GM13977 (cell line): ENCODE results near the gene TAF13.
"Not testable (repeated sequence)": the region's sequence is repeated elsewhere in the genome, so short reads cannot be mapped to it uniquely, and the experiment has no call there.

Source experiments
- DNase-seq: peaks from one replicate; pipeline ENCODE4 v3.0.0; 2012; ENCODE audit warnings: low spot score
- in situ Hi-C: fragments of 300-500 bp; cut with MboI; formaldehyde crosslinking; loops from one replicate; pipeline ENCODE4 v1.12.0; 2022; ENCODE audit warnings: low sequenced_read_pairs, low pct_unique_long_range_greater_than_20kb, mixed read lengths, inconsistent platforms; ENCODE audit not compliant: unreplicated experiment
- TF ChIP-seq, protein P1 (sequence below): IDR thresholded peaks from 2 replicates; pipeline ENCODE4 v1.5.1; 2012; ENCODE audit warnings: mild to moderate bottlenecking, control low read depth; ENCODE audit not compliant: insufficient read depth; ENCODE audit errors: extremely low read depth, missing control alignments

TAF13 gene

DNA sequence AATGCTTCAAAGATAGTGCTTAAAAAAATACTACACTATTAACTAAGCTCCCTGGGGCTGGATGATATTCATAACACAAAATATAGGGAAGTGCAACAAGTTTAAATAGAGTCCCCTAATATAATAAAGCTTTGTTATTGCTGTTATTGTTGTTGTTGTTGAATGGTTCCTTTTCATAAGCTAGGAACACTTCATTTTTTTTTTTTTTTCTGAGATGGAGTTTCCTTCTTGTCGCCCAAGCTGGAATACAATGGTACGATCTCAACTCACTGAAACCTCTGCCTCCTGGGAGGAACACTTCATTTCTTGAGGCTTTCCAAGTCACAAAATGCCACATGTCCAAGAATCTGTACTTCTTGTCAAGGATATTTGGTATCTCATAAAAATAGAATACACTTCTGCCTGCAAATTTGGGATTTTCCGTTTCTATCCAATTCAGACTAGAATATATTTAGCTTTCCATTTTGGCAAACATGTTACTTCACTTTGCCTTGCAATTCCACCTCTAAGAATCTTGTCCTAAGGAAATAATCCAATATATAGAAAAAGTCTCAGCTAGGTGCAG, 55.0 kb downstream of the TAF13 start:
- no peak for DNase-seq
- in situ Hi-C loops: no loop called here
- TF ChIP-seq, protein P1, sequence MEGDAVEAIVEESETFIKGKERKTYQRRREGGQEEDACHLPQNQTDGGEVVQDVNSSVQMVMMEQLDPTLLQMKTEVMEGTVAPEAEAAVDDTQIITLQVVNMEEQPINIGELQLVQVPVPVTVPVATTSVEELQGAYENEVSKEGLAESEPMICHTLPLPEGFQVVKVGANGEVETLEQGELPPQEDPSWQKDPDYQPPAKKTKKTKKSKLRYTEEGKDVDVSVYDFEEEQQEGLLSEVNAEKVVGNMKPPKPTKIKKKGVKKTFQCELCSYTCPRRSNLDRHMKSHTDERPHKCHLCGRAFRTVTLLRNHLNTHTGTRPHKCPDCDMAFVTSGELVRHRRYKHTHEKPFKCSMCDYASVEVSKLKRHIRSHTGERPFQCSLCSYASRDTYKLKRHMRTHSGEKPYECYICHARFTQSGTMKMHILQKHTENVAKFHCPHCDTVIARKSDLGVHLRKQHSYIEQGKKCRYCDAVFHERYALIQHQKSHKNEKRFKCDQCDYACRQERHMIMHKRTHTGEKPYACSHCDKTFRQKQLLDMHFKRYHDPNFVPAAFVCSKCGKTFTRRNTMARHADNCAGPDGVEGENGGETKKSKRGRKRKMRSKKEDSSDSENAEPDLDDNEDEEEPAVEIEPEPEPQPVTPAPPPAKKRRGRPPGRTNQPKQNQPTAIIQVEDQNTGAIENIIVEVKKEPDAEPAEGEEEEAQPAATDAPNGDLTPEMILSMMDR: no peak

DNA sequence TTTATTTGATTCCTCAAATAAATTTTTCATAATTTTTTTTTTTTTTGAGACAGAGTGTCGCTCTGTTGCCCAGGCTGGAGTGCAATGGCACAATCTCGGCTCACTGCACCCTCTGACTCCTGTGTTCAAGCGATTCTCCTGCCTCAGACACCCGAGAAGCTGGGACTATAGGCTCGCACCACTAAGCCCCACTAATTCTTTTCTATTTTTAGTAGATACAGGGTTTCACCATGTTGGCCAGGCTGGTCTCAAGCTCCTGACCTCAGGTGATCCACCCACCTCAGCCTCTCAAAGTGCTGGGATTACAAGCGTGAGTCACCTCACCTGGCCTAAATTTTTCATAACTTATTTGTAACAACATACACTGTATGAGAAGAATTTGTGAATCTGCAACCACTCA, 58.1 kb downstream of the TAF13 start:
- DNase-seq, in situ Hi-C loops: not testable (repeated sequence)

DNA sequence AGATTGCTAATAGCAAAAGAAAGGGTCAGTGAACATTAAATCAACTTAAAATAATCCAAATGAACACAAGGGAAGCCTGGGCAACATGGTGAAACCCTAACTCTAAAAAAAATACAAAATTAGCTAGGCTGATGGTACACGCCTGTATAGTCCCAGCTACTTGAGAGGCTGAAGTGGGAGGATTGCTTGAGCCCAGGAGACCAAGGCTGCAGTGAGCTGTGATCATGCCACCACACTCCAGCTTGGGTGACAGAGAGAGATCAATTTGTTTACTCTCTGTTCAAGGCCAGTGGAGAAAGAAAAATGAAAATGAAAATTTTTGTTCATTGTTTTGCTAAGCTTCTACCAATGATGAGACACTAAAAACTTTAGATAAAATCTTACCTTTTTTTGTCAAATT, 58.7 kb downstream of the TAF13 start:
- in situ Hi-C loops: no loop called here
- TF ChIP-seq, protein P1: no peak
- DNase-seq: no peak
